HG03135 (cell line): ENCODE measurements around the gene MAEA.
A peak's percentile ranks its signal among the peaks of the same experiment; 100 is the strongest.

Source experiments
- ATAC-seq: cut with Tn5 transposase; IDR thresholded peaks from one replicate; pipeline ENCODE4 v1.9.1; 2021; ENCODE audit warnings: mild to moderate bottlenecking, moderate library complexity; ENCODE audit not compliant: unreplicated experiment

The MAEA gene

DNA sequence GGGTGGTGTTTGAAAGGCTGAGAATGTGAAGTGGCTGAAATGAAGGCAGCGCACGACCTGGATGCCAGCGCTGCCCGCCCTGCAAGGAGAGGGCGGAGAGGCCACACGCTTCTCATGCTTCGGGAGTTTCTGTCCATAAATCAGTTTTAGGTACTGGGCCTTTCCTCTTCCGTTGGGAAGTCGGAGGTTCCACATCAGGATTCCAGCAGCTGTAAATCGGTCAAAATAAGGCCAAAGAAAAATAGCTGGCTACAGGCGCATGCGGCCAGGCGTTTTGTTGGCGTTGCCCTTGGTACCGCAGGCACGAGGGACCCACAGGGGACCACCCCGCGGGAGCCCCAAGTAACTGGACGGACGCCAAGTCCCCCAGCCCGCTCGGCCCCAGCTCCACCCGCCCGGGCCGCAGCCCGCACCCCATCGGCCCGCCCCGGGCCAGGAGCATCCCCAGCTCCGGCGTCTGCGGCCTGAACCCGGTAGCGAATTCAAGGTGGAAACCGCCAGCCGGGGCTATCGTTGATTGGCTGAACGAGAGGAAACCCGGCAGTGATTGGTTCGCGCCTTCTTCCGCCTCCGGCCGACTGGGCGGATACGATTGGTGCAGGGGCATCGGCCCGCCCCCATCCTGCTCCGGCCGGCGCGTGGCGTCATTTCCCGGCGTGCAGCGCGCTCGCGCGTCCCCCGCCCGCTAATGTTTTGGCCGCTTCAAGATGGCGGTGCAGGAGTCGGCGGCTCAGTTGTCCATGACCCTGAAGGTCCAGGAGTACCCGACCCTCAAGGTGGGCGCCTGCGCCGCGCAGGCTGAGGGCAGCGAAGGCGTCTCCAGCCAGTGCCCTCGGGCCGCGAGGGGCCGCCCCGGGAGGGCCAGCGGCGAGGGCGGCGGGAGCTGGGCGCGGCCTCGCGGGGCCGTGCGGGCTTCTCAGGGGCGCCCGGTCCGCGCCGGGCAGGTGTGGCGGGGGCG is at the start of gene MAEA:
MAEA (plus strand) TSS at position 685 of the 958 bp plus-strand sequence; CDS start at position 708, 23 bp downstream.
- ATAC-seq, result peak; percentile 94

DNA sequence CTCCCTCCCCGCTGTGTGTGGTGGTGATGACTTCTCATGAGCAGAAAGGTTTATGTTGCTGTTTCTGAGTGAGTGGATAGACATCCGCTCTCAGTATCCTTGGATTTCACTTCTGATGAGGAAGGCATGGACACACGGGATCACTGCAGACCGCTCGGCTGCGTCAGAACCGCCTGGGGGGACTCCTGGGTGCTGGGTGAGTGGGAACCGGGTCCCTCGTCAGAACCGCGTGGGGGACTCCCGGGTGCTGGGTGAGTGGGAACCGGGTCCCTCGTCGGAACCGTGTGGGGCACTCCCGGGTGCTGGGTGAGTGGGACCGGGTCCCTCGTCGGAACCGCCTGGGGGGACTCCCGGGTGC is 49.8 kb upstream of the MAEA start:
- ATAC-seq, result no peak

DNA sequence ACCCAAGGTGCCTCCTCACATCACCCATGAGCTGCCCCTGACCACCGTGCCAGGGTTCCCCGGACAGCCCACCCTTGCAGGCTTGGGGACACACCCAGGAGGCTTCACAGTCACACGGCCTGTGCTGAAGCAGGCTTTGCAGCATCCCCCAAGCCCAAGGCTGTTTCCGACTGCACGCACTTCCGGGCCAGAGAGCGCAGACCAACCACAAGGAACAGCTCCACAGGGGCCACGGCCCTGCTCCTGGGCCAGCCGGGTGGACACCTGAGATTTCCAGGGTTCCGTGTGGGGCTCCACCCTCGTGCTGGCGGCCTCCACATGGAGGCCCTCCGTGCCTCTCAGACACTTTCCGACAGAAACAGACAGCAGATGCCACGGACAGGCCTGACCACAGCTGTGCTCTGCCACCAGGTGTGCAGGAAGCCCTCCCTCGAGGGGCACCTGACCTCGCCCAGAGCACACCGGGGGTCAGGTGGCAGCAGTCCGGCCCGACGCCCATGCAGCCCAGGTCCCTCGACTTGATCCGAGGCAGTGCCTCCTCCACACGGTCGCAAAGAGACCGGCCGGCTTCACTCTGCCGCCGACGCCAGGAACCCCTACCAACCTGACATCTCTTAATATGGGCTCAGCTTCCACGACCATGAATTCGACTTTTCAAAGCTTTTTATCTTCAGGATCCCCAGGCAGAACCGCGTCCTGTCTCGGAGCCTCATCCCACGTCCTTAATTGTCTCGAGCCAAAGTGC is 48.8 kb upstream of the MAEA start:
- no peak for ATAC-seq

- no peak for ATAC-seq
Measured at GRCh38 chr4:1241466-1241935, 48.2 kb upstream of the MAEA start.

GRCh38 chr4:1241936-1242505 is 47.7 kb upstream of the MAEA start:
- ATAC-seq, result no peak

DNA sequence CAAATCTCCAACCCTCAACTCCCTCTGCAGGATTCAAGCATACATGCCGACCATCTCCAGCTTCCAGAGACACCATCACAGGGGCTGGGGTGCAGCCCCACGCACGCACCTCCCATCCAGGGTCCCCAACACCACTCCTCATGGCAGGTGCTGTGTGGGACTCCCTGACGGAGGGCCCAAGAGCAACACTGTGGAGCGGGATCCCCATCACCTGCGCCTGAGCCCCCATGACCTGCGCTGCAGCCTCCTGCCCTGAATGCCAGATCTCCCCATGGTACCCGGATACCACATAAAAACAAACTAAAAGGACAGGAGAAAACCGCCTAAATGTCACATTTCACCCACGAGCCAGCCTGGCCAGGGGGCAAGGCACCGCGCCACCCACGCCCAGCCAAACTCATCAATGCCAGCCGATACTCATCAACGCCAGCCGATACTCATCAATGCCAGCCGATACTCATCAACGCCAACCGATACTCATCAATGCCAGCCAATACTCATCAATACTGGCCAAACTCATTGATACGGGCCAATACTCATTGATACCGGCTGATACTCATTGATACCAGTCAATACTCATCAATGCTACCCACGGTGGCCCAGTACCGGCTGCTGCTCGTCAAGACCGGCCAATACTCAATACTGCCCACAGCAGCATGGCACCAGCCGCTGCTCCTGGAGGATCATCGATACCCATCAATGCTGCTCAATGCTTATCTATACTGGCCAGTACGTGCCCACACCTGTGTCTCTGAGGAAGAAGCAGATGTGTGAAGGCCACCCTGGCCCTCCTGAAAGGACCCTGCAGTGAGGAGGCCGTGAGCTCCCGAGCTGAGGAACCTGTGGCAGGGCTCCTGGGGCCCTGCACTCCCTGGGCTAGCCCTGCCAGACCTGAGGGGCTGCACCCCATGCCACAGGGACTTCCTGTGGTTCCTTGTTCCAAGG is 46.9 kb upstream of the MAEA start:
- no peak for ATAC-seq

- no peak for ATAC-seq
Measured at GRCh38 chr4:1243451-1244080, 46.1 kb upstream of the MAEA start.

GRCh38 chr4:1244081-1244977 is 45.4 kb upstream of the MAEA start:
- no peak for ATAC-seq

GRCh38 chr4:1244978-1245471 is 44.7 kb upstream of the MAEA start:
- ATAC-seq, result no peak

- ATAC-seq, result no peak
Measured at GRCh38 chr4:1245481-1246051, 44.1 kb upstream of the MAEA start.

DNA sequence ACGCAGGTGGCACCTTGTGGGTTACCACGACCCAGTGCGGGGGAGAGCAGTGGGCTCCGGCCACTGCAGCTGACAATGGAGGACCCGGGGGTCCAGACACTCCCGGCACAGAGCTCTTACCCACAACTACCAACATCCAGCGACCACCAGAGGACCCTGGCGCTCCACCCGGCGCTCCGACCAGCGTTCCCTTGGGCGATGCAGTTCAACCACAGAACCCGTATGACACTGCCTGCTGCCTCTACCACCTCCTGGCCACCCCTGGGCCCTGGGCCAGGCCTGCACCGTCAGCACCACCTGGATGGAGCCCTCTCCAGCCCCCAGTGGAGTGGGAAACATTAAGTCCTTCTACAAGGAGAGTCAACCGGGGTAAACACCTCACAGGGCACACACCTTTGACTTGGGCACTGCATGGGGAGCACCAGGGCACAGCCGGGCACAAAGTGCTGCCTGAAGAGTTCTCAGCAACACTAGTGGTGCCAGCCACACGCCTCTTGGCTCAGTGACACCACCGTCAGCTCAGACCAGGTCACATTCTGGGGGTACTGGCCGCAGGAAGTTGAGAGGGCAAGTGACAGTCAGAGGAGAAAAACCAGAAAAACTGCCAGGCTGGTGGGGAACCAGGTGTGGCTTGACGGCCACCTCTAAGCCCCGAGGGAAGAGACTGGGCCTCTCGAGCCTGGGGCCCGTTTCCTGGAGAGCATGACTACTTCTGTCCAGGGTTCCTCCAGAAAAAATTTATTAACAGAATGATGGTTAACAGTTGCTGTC is 43.4 kb upstream of the MAEA start:
- no peak for ATAC-seq

DNA sequence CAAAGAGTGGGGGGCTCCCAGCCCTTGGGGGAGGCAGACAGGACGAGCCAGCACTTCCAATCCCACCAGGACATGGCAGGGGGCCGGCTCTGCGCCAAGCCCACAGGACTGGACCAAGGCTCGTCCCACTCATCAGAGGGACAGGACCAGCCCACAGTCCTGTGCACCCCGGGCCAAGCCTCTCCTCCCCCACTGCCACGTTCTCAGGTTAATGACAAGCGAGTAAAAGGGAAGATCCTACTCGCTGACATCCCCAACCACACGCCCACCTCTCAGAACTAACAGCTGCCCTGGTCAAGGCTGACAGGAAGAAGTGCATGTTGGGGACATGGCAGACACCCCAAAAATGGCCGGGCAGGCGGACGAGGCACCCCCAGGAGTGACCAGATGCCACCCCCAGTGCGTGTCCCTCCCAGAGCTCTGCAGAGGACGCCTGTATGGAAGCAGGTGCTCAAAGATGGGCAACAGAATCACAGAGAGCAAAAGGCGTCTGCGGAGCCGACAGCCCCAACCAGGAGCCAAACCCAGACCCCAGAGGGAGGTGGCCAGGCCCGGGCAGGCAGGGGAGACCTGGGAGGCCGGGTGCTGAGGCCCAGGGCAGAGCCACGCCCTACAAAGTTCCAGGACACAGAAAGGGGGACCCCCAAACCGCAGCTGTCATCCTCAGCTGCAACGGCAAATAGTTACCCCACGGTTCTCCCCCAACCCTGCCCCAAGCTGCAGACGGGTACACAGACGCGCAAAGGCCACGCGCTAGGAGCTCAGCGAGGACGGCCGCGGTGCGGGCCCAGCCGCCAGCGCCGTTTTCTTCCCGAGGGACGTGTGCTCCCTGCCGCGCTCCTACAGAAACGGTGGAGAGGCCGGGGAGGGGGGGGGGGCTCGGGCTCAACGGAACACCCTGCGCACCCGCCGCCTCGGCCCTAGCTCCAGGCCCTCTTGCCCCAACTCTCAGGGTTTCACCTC is 42.5 kb upstream of the MAEA start:
- no peak for ATAC-seq

DNA sequence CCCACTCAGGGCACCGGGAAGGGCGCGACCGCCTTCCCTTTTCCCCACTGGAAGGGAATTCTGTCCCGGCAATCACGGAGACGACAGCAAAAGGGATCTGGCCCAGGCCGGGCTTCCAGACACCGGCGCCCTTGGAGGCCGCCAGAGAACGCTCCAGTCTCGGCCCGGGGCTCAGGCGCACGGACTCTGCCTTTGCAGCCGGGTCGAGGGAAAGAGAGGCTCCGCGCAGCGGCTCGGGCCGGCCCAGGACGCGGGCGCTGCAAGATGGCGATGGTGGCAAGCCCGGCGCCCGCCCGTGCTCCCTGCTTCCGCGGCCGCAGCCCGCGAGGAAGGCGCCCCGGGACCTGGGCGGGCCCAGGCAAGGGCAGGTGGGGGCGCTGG is 41.8 kb upstream of the MAEA start:
- ATAC-seq, result no peak

- ATAC-seq, result peak; percentile 40
Measured at GRCh38 chr4:1248245-1249147, 41.2 kb upstream of the MAEA start, which contains the start of gene CTBP1. CTBP1 (minus strand) TSS chr4:1249130; CDS start chr4:1241331, 7,799 bp downstream.

DNA sequence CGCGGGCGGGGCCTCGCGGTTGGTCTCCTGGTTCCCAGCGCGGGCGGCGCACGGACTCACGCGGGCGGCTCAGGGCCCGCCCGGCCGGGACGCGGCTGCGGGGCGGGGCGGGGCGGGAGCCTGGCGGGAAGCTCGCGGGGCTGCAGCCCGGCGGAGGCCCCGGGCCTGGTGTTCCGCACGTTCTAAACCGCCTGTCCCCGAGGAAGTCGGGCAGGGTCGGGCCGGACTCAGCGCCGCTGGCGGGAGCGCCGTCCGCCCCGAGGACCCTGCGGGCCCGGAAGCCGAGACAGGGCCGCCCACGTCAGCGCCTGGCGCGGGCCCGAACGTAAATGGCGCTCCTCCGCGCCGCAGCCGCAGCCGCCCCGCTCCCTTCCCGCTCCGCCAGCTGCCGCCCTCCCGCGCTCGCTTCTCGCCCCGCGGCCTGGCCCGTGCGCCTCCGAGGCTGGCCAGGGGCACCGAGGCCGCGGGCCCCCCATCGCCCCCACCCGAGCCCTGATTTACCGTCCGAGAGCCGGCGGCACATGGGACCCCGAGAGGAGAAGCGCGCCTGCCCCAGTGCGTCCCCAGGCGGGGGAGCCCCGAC is 40.5 kb upstream of the MAEA start:
- ATAC-seq, result peak; percentile 54
